AG04449 (cell line): ENCODE measurements around the gene CEACAM7.

Source experiments
- CTCF ChIA-PET: fragments of 350-600 bp; formaldehyde crosslinking; extraction: SDS; loops from one replicate; lab custom pipeline; 2021; ENCODE audit warnings: antibody characterized with exemption; lab: Yijun Ruan, JAX
- POLR2A ChIA-PET: fragments of 400-600, 350-600 bp; formaldehyde crosslinking; extraction: SDS; loops from one replicate; lab custom pipeline; 2020; ENCODE audit warnings: antibody characterized with exemption, inconsistent platforms; lab: Yijun Ruan, JAX
- DNase-seq: peaks from one replicate; pipeline ENCODE4 v3.0.0-alpha.2; 2010; ENCODE audit warnings: low read depth, low spot score
- H3K4me3 ChIP-seq: 2 replicates; pipeline ENCODE4 v1.5.1; 2011; ENCODE audit warnings: low read depth, mild to moderate bottlenecking, control low read depth, low read length
- TF ChIP-seq, protein P1 (sequence below): IDR thresholded peaks from one replicate; pipeline ENCODE4 v1.5.1; 2011; ENCODE audit warnings: mild to moderate bottlenecking, moderate library complexity, low read length, control low read depth, inconsistent platforms; ENCODE audit not compliant: insufficient read depth; ENCODE audit errors: missing control alignments

CEACAM7 gene

DNA sequence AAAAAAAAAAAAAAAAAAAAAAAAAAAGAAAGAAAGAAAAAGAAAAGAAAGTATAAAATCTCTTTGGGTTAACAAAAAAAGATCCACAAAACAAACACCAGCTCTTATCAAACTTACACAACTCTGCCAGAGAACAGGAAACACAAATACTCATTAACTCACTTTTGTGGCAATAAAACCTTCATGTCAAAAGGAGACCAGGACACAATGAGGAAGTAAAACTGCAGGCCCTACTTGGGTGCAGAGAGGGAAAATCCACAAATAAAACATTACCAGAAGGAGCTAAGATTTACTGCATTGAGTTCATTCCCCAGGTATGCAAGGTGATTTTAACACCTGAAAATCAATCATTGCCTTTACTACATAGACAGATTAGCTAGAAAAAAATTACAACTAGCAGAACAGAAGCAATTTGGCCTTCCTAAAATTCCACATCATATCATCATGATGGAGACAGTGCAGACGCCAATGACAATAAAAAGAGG lies 10.7 kb upstream of the CEACAM7 start:
- ChIA-PET CTCF (interaction anchor here (1.5 kb wide), 1 partner anchor 9 kb away, joined by 11 read pairs; no protein-coding TSS in a partner anchor), POLR2A (no interaction called here)
- TF ChIP-seq, protein P1, sequence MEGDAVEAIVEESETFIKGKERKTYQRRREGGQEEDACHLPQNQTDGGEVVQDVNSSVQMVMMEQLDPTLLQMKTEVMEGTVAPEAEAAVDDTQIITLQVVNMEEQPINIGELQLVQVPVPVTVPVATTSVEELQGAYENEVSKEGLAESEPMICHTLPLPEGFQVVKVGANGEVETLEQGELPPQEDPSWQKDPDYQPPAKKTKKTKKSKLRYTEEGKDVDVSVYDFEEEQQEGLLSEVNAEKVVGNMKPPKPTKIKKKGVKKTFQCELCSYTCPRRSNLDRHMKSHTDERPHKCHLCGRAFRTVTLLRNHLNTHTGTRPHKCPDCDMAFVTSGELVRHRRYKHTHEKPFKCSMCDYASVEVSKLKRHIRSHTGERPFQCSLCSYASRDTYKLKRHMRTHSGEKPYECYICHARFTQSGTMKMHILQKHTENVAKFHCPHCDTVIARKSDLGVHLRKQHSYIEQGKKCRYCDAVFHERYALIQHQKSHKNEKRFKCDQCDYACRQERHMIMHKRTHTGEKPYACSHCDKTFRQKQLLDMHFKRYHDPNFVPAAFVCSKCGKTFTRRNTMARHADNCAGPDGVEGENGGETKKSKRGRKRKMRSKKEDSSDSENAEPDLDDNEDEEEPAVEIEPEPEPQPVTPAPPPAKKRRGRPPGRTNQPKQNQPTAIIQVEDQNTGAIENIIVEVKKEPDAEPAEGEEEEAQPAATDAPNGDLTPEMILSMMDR: no peak
- no peak for DNase-seq
- H3K4me3 ChIP-seq: no peak overlapping the region

DNA sequence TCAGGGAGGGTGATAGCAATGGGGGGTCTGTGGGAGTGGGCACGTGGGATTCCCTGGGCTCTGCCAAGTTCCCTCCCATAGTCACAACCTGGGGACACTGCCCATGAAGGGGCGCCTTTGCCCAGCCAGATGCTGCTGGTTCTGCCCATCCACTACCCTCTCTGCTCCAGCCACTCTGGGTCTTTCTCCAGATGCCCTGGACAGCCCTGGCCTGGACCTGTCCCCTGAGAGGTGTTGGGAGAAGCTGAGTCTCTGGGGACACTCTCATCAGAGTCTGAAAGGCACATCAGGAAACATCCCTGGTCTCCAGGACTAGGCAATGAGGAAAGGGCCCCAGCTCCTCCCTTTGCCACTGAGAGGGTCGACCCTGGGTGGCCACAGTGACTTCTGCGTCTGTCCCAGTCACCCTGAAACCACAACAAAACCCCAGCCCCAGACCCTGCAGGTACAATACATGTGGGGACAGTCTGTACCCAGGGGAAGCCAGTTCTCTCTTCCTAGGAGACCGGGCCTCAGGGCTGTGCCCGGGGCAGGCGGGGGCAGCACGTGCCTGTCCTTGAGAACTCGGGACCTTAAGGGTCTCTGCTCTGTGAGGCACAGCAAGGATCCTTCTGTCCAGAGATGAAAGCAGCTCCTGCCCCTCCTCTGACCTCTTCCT lies 9.3 kb upstream of the CEACAM7 start:
- no peak for DNase-seq
- H3K4me3 ChIP-seq: no peak overlapping the region
- POLR2A ChIA-PET: no interaction called here
- TF ChIP-seq, protein P1: no peak
- CTCF ChIA-PET: interaction anchor here (0.6 to 0.9 kb wide), 2 partner anchors 10 to 11 kb away, joined by 3 to 4 read pairs; partner anchors contain the start of gene CEACAM5

DNA sequence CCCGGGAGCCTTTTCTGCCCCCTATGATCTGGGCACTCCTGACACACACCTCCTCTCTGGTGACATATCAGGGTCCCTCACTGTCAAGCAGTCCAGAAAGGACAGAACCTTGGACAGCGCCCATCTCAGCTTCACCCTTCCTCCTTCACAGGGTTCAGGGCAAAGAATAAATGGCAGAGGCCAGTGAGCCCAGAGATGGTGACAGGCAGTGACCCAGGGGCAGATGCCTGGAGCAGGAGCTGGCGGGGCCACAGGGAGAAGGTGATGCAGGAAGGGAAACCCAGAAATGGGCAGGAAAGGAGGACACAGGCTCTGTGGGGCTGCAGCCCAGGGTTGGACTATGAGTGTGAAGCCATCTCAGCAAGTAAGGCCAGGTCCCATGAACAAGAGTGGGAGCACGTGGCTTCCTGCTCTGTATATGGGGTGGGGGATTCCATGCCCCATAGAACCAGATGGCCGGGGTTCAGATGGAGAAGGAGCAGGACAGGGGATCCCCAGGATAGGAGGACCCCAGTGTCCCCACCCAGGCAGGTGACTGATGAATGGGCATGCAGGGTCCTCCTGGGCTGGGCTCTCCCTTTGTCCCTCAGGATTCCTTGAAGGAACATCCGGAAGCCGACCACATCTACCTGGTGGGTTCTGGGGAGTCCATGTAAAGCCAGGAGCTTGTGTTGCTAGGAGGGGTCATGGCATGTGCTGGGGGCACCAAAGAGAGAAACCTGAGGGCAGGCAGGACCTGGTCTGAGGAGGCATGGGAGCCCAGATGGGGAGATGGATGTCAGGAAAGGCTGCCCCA lies 8.5 kb upstream of the CEACAM7 start:
- DNase-seq: no peak
- CTCF ChIA-PET: interaction anchor here (0.6 kb wide), 1 partner anchor 12 kb away, joined by 3 read pairs; the partner anchor contains the start of gene CEACAM5

DNA sequence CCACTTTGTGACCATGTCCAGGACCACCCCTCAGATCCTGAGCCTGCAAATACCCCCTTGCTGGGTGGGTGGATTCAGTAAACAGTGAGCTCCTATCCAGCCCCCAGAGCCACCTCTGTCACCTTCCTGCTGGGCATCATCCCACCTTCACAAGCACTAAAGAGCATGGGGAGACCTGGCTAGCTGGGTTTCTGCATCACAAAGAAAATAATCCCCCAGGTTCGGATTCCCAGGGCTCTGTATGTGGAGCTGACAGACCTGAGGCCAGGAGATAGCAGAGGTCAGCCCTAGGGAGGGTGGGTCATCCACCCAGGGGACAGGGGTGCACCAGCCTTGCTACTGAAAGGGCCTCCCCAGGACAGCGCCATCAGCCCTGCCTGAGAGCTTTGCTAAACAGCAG lies 7.7 kb upstream of the CEACAM7 start:
- ChIA-PET POLR2A (no interaction called here), CTCF (no interaction called here)
- H3K4me3 ChIP-seq: no peak overlapping the region
- TF ChIP-seq, protein P1: no peak
- DNase-seq: no peak

More for the DNA sequence above, 8.5 kb upstream of the CEACAM7 start:
- POLR2A ChIA-PET: no interaction called here
- H3K4me3 ChIP-seq: no peak overlapping the region
- TF ChIP-seq, protein P1: no peak

DNA sequence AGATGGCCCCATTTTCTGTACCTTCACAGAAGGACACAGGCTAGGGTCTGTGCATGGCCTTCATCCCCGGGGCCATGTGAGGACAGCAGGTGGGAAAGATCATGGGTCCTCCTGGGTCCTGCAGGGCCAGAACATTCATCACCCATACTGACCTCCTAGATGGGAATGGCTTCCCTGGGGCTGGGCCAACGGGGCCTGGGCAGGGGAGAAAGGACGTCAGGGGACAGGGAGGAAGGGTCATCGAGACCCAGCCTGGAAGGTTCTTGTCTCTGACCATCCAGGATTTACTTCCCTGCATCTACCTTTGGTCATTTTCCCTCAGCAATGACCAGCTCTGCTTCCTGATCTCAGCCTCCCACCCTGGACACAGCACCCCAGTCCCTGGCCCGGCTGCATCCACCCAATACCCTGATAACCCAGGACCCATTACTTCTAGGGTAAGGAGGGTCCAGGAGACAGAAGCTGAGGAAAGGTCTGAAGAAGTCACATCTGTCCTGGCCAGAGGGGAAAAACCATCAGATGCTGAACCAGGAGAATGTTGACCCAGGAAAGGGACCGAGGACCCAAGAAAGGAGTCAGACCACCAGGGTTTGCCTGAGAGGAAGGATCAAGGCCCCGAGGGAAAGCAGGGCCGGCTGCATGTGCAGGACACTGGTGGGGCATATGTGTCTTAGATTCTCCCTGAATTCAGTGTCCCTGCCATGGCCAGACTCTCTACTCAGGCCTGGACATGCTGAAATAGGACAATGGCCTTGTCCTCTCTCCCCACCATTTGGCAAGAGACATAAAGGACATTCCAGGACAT lies 7.0 kb upstream of the CEACAM7 start:
- no peak overlapping the region for H3K4me3 ChIP-seq
- CTCF ChIA-PET: no interaction called here
- POLR2A ChIA-PET: no interaction called here
- TF ChIP-seq, protein P1: no peak
- DNase-seq: no peak
